ENCODE results near the gene SET. TPM values are rescaled to one million over a fixed set of nuclear protein-coding genes. Genes with fewer than 3 reads are reported as not detected.

SET gene
- total and polyA plus RNA-seq, 2 of the 8 experiments (the other 6 are each of a cell fraction or from before 2014, with no cell fraction given) = 466 to 1,345 TPM

GRCh38 chr9:128742401-128742800, 53.4 kb downstream of the SET start:
- no peak overlapping the region for H4K8ac ChIP-seq (ENCODE audit: extremely low read depth, insufficient read depth, low read length)
- no peak overlapping the region for H2BK15ac ChIP-seq (ENCODE audit: low read length)
- no peaks in the 10 kb centered on the region for H3K79me1 ChIP-seq (ENCODE audit: low read depth, low read length)
- H3K4me2 ChIP-seq (ENCODE audit: insufficient read depth in 1 of 2, low read depth in 2 of 2, low read length in 2 of 2) = no peak overlapping the region
- FAIRE-seq (no peak), DNase-seq (ENCODE audit: low read depth in 1 of 2, low spot score in 2 of 2) (no peak)
- no peak overlapping the region for H3K4me3 ChIP-seq (ENCODE audit: extremely low read depth in 1 of 4, insufficient read depth in 2 of 4, low read depth in 3 of 4, low read length in 4 of 4)
- peak in 2 of 3 experiments; percentile 14 to 34; a peak in 1 of 4 replicates for TF ChIP-seq CTCF (IDR thresholded peaks at IDR 0.05; ENCODE audit: control extremely low read depth in 1 of 3, insufficient read depth in 1 of 3, low read depth in 1 of 3, low read length in 3 of 3)
- TF ChIP-seq EGR1 (IDR thresholded peaks at IDR 0.05; ENCODE audit: borderline replicate concordance, low read depth, low read length) = no peak
- H2BK20ac ChIP-seq (ENCODE audit: low read length) = no peak overlapping the region
- H3K27ac ChIP-seq (ENCODE audit: low read depth, low read length) = no peak overlapping the region
- H3K4ac ChIP-seq (replicated peaks; ENCODE audit: insufficient read length, low read depth, low read length) = no peak overlapping the region
- no peak overlapping the region for H2BK12ac ChIP-seq (ENCODE audit: low read depth, low read length)
- H2AK5ac ChIP-seq (ENCODE audit: low read depth, low read length) = no peak overlapping the region
- ChIA-PET CTCF (ENCODE audit: partially characterized antibody) (interaction anchor here (0.8 to 13.4 kb wide), 5 partner anchors 8 to 65 kb away, joined by 3 to 104 read pairs (median 10); no protein-coding TSS in a partner anchor), POLR2A (ENCODE audit: partially characterized antibody) (interaction anchor here (0.8 to 2.4 kb wide), 7 partner anchors 8 to 82 kb away, joined by 3 to 7 read pairs (median 4); partner anchors contain the start of gene ENDOG)
- H3K27me3 ChIP-seq (replicated peaks in 1 of 4; ENCODE audit: control insufficient read depth in 3 of 4, extremely low read depth in 1 of 4, insufficient read depth in 3 of 4, low read length in 3 of 4) = no peaks in the 10 kb centered on the region
- WGBS, 2 experiments (ENCODE audit: extremely low coverage in 1 of 2, insufficient coverage in 1 of 2, insufficient read length in 1 of 2, insufficient replicate concordance in 2 of 2, low coverage in 1 of 2, low lambda C conversion rate in 2 of 2, missing lambda C conversion rate in 1 of 2) = 88% methylated on average over 20 of the region's 20 CpGs; no CpG with 5 or more reads in 1 of the 2 experiments
- no peak overlapping the region for H3K18ac ChIP-seq (ENCODE audit: extremely low read depth, low read length)
- peaks cover 0 to 4% (median 2%) of the 10 kb centered on the region in 4 experiments; a peak in 1 of 8 replicates for H3K36me3 ChIP-seq (ENCODE audit: control insufficient read depth in 2 of 4, insufficient read depth in 4 of 4, low read length in 3 of 4)
- H3K9ac ChIP-seq (replicated peaks in 1 of 4; ENCODE audit: extremely low read depth in 1 of 4, low read depth in 3 of 4, low read length in 3 of 4) = no peak overlapping the region
- no peak overlapping the region for H2AFZ ChIP-seq (ENCODE audit: low read length)
- no peaks in the 10 kb centered on the region for H4K20me1 ChIP-seq (replicated peaks in 1 of 2; ENCODE audit: control insufficient read depth in 1 of 2, insufficient read depth in 2 of 2, low read length in 2 of 2)
- H3K23ac ChIP-seq (ENCODE audit: insufficient read length) = no peak overlapping the region
- no peak overlapping the region for H2BK120ac ChIP-seq (replicated peaks; ENCODE audit: low read depth, low read length)
- no peaks in the 10 kb centered on the region for H3K9me3 ChIP-seq (ENCODE audit: insufficient read depth in 2 of 2, low read depth in 1 of 2, low read length in 1 of 2)
- no peak overlapping the region for H2BK5ac ChIP-seq (ENCODE audit: low read depth, low read length)
- no peak overlapping the region for H4K5ac ChIP-seq (ENCODE audit: insufficient read length, low read depth, low read length)
- no peaks in the 10 kb centered on the region for H3K79me2 ChIP-seq (ENCODE audit: control insufficient read depth in 1 of 2, insufficient read depth in 2 of 2, low read length in 2 of 2)
- H3K4me1 ChIP-seq (replicated peaks in 1 of 4; ENCODE audit: control insufficient read depth in 3 of 4, insufficient read depth in 4 of 4, low read length in 3 of 4) = no peaks in the 10 kb centered on the region
- H4K91ac ChIP-seq (replicated peaks; ENCODE audit: insufficient read length, low read length) = no peak overlapping the region
- H3K56ac ChIP-seq (replicated peaks; ENCODE audit: insufficient read length, low read depth, low read length) = no peak overlapping the region
- no peaks in the 10 kb centered on the region for H3K23me2 ChIP-seq (ENCODE audit: low read depth, low read length)
- no peak overlapping the region for H3K14ac ChIP-seq (ENCODE audit: insufficient read length)

All from H1 (cell line).